T-cell (primary cell): Measurements from ENCODE around the gene THYN1. TPM values are rescaled to one million over a fixed set of nuclear protein-coding genes. Genes with fewer than 3 reads are reported as not detected.

Experiments
- ATAC-seq, 4 experiments: fragments of 200-7000 bp in 3 of 4; fragments of 150-1000 bp in 1 of 4; cut with Tn5 transposase; replicated peaks in 1 of 4; 1 replicate in 3 of 4; 2 replicates in 1 of 4; pipeline ENCODE4 v1.10.0; 2021; ENCODE audit warnings: moderate library complexity in 3 of 4, mild to moderate bottlenecking in 2 of 4, moderate number of reproducible peaks in 1 of 4
- CTCF ChIA-PET, 2 donors: fragments of 300-600 bp; sonication (Branson Sonifier 250); formaldehyde crosslinking; loops; one replicate each; lab custom pipeline; 2022; ENCODE audit warnings: antibody characterized with exemption in 2 of 2; lab: Charles Lee
- POLR2A ChIA-PET, 2 donors: fragments of 300-600 bp; sonication (Branson Sonifier 250); formaldehyde crosslinking; loops; one replicate each; lab custom pipeline; 2022; ENCODE audit warnings: antibody characterized with exemption in 2 of 2; lab: Charles Lee
- DNase-seq, 35 experiments: peaks; one replicate each; pipeline versions ENCODE4 v3.0.0 to v3.0.0-alpha.2; 2013 to 2023
- H3K27ac ChIP-seq: one replicate; pipeline ENCODE4 v1.5.1; 2013; ENCODE audit warnings: low read length
- H3K27me3 ChIP-seq, 2 experiments: replicated peaks in 1 of 2; 1 replicate in 1 of 2; 2 replicates in 1 of 2; pipeline versions ENCODE4 v1.6.1 to v1.7.0; 2013; ENCODE audit warnings: low read length in 1 of 2, mixed read lengths in 1 of 2; ENCODE audit not compliant: control insufficient read depth in 2 of 2, insufficient read depth in 2 of 2; ENCODE audit errors: extremely low read depth in 1 of 2
- H3K36me3 ChIP-seq, 2 donors: 1 replicate in 1 of 2; 2 replicates in 1 of 2; pipeline versions ENCODE4 v1.6.1 to v1.7.0; 2013; ENCODE audit warnings: low read length in 1 of 2; ENCODE audit not compliant: control insufficient read depth in 2 of 2, insufficient read depth in 1 of 2; ENCODE audit errors: extremely low read depth in 1 of 2
- H3K4me1 ChIP-seq, 2 experiments: 1 replicate in 1 of 2; 2 replicates in 1 of 2; pipeline versions ENCODE4 v1.6.1 to v1.7.0; 2013; ENCODE audit warnings: low read length in 2 of 2, mixed read lengths in 1 of 2; ENCODE audit not compliant: insufficient read depth in 2 of 2, control insufficient read depth in 1 of 2; ENCODE audit errors: extremely low read depth in 1 of 2
- H3K4me3 ChIP-seq, 2 donors: 1 replicate in 1 of 2; 2 replicates in 1 of 2; pipeline versions ENCODE4 v1.5.1 to v1.7.0; 2013; ENCODE audit warnings: mild to moderate bottlenecking in 2 of 2, low read length in 1 of 2, moderate library complexity in 1 of 2; ENCODE audit not compliant: control insufficient read depth in 1 of 2; ENCODE audit errors: extremely low read depth in 1 of 2
- H3K9me3 ChIP-seq: 2 replicates; pipeline ENCODE4 v1.7.0; 2013
- H3K27ac Mint-ChIP-seq, 2 donors: one replicate each; pipeline ENCODE4 v1.8.0; 2020 to 2021; ENCODE audit warnings: mild to moderate bottlenecking in 2 of 2, mixed read lengths in 2 of 2
- H3K27me3 Mint-ChIP-seq, 2 donors: one replicate each; pipeline ENCODE4 v1.8.0; 2021 to 2022; ENCODE audit warnings: mixed read lengths in 2 of 2
- H3K36me3 Mint-ChIP-seq: one replicate; pipeline ENCODE4 v1.8.0; 2021; ENCODE audit warnings: mixed read lengths
- H3K4me1 Mint-ChIP-seq, 3 donors: one replicate each; pipeline ENCODE4 v1.8.0; 2020 to 2022; ENCODE audit warnings: mixed read lengths in 3 of 3, mild to moderate bottlenecking in 1 of 3
- H3K4me3 Mint-ChIP-seq, 3 donors: one replicate each; pipeline ENCODE4 v1.8.0; 2020 to 2022; ENCODE audit warnings: mild to moderate bottlenecking in 3 of 3, mixed read lengths in 3 of 3, moderate library complexity in 3 of 3
- H3K9me3 Mint-ChIP-seq, 3 donors: one replicate each; pipeline ENCODE4 v1.8.0; 2020 to 2022; ENCODE audit warnings: mixed read lengths in 3 of 3
- WGBS: methylation state at CpG from one replicate; pipeline ENCODE4 v1.1.5; 2013; ENCODE audit warnings: missing lambda C conversion rate; ENCODE audit not compliant: insufficient coverage; 5-methylcytosine and 5-hydroxymethylcytosine counted together
- total RNA-seq, 35 experiments: library from RNA in 6 of 35; stranded (reverse) in 6 of 35; fragments of 120-200 nt in 1 of 35; gene quantifications; one replicate each; pipeline versions ENCODE4 v1.2.1 to v1.2.4 and lab custom pipeline; 2013 to 2026

The THYN1 gene
- total RNA-seq, 5 donors from 2014 or later (not counting 1 experiment from before 2014, with no cell fraction given), result 37.5 to 57.6 (median 55.5) TPM

- peaks cover 16 to 31% of the 10 kb centered on the region in 2 experiments for H3K4me1 ChIP-seq
- H3K27me3 ChIP-seq, result no peaks in the 10 kb centered on the region
- peak; percentile 48 to 76 (median 57) for ATAC-seq
- ChIA-PET CTCF (no interaction called here), POLR2A (no interaction called here)
- Mint-ChIP-seq H3K36me3 (peaks cover 2% of the 10 kb centered on the region), H3K27ac (peak overlapping the region; percentile 68 to 69), H3K4me1 (peaks cover 49 to 53% (median 52%) of the 10 kb centered on the region in 3 donors), H3K9me3 (no peaks in the 10 kb centered on the region), H3K4me3 (peak overlapping the region; percentile 2 to 42 (median 10)), H3K27me3 (no peaks in the 10 kb centered on the region)
- 10% methylated on average over 2 of the region's 5 CpGs for WGBS
- no peak overlapping the region for H3K4me3 ChIP-seq
- DNase-seq, result peak in 10 of 35 experiments; percentile 2 to 62 (median 20)
- no peak overlapping the region for H3K27ac ChIP-seq
- H3K36me3 ChIP-seq, result no peaks in the 10 kb centered on the region
- H3K9me3 ChIP-seq, result no peaks in the 10 kb centered on the region
These were observed 17.1 kb upstream of the THYN1 start for GRCh38 chr11:134270250-134270714.

DNA sequence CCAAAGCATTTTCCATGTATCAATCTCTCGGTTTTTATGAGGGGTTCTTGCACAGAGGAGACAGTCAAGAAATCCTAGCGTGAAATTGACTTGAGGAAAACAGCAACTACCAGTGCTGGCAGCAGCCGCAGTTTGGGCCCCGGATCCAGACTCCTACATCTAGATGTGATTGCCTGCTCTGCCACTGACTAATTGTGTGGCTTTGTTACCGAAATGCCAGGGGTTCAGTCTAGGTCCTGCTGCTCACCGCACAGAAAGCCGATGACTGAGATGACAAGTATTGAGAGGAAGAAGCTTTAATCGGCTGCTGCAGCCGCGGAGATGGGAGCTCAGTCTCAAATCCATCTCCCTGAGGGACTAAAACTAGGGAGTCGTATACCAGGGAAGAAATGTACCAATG lies 14.8 kb upstream of the THYN1 start:
- H3K4me3 Mint-ChIP-seq, result no peak overlapping the region
- no peaks in the 10 kb centered on the region for H3K27me3 Mint-ChIP-seq
- no peak overlapping the region for H3K27ac Mint-ChIP-seq
- WGBS, result 94% methylated on average over 11 of the region's 11 CpGs
- Histone ChIP-seq H3K4me1 (peaks cover 0 to 19% of the 10 kb centered on the region in 2 experiments), H3K27ac (no peak overlapping the region), H3K4me3 (no peak overlapping the region), H3K36me3 (peaks cover 6 to 11% of the 10 kb centered on the region in 2 donors), H3K27me3 (no peaks in the 10 kb centered on the region), H3K9me3 (no peaks in the 10 kb centered on the region)
- DNase-seq (no peak), ATAC-seq (no peak)
- ChIA-PET CTCF (no interaction called here), POLR2A (no interaction called here)
- peaks cover 26 to 31% (median 30%) of the 10 kb centered on the region in 3 donors for H3K4me1 Mint-ChIP-seq
- peaks cover 10% of the 10 kb centered on the region for H3K36me3 Mint-ChIP-seq
- no peaks in the 10 kb centered on the region for H3K9me3 Mint-ChIP-seq

DNA sequence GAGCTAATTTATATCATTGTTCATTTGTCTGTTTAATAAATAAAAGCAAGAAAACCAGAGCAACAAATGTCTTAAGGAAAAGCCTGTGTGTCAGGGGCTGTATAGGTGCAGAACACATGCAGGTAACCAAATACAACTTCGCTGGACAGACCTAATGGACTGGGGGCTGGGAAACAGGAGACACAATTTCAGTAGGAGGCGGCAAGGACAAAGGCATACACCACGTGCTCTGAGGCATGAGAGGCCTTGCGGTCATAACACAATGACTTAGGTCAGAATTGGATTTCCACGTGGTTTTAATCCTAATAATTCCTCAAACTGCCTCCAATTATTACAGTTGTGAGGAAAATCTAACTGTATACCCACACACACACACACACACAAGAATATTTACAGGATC lies 14.3 kb upstream of the THYN1 start:
- Histone ChIP-seq H3K4me1 (peaks cover 0 to 16% of the 10 kb centered on the region in 2 experiments), H3K9me3 (no peaks in the 10 kb centered on the region), H3K27ac (no peak overlapping the region), H3K27me3 (no peaks in the 10 kb centered on the region), H3K36me3 (peaks cover 6 to 15% of the 10 kb centered on the region in 2 donors), H3K4me3 (no peak overlapping the region)
- Mint-ChIP-seq H3K27ac (peak overlapping the region in 1 of 2 donors; percentile 40), H3K4me1 (peaks cover 21 to 26% (median 25%) of the 10 kb centered on the region in 3 donors), H3K9me3 (no peaks in the 10 kb centered on the region), H3K36me3 (peaks cover 14% of the 10 kb centered on the region), H3K4me3 (no peak overlapping the region), H3K27me3 (no peaks in the 10 kb centered on the region)
- no peak for ATAC-seq
- ChIA-PET CTCF (interaction anchor here in 1 of 2 donors (0.6 kb wide), 1 partner anchor 37 kb away, joined by 3 read pairs; no protein-coding TSS in a partner anchor), POLR2A (no interaction called here)
- WGBS, result 95% methylated on average over 2 of the region's 5 CpGs
- no peak for DNase-seq

DNA sequence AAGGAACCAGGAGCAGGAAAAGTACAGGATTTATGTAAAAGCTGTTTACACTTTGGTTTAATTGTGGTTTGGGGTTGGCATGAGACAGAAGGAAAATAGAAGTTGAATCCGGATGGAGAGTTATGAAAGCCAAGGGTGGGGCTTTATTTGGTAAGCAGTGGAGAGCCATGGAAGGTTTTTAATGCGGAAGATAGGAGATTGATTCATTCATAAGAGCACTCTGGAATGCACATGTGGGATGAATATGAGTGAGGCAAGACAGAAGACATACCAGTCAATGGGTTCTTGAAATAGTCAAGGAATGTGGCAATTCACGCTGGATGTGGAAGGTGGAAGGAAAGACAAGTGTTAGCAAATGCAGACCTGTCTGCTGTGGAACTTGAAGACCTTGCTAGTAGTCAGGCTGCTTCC lies 13.7 kb upstream of the THYN1 start:
- H3K36me3 ChIP-seq, result peaks cover 6 to 18% of the 10 kb centered on the region in 2 donors
- H3K4me1 ChIP-seq, result peaks cover 0 to 16% of the 10 kb centered on the region in 2 experiments
- ATAC-seq, result no peak
- no peaks in the 10 kb centered on the region for H3K27me3 Mint-ChIP-seq
- no peak for DNase-seq
- H3K4me1 Mint-ChIP-seq, result peaks cover 17 to 24% (median 23%) of the 10 kb centered on the region in 3 donors
- WGBS, result 48% methylated on average over 3 of the region's 3 CpGs
- no peak overlapping the region for H3K27ac ChIP-seq
- H3K27me3 ChIP-seq, result no peaks in the 10 kb centered on the region
- POLR2A ChIA-PET, result no interaction called here
- H3K4me3 ChIP-seq, result no peak overlapping the region
- CTCF ChIA-PET, result interaction anchor here (0.6 to 1.0 kb wide), 3 partner anchors 9 to 60 kb away, joined by 3 to 4 read pairs (median 3); partner anchors contain the start of gene GLB1L3 (in 1 of the 2)
- peak overlapping the region; percentile 5 to 8 for H3K27ac Mint-ChIP-seq
- peaks cover 17% of the 10 kb centered on the region for H3K36me3 Mint-ChIP-seq
- no peaks in the 10 kb centered on the region for H3K9me3 Mint-ChIP-seq
- H3K9me3 ChIP-seq, result no peaks in the 10 kb centered on the region
- H3K4me3 Mint-ChIP-seq, result no peak overlapping the region

GRCh38 chr11:134266440-134266839 lies 13.3 kb upstream of the THYN1 start:
- ChIA-PET POLR2A (no interaction called here), CTCF (interaction anchor here in 1 of 2 donors (0.7 to 1.0 kb wide), 2 partner anchors 9 to 59 kb away, joined by 3 to 4 read pairs; partner anchors contain the start of gene GLB1L3)
- H3K27ac ChIP-seq, result no peak overlapping the region
- no peak for ATAC-seq
- Mint-ChIP-seq H3K27ac (peak overlapping the region; percentile 8 to 43), H3K27me3 (no peaks in the 10 kb centered on the region), H3K4me1 (peaks cover 14 to 21% (median 20%) of the 10 kb centered on the region in 3 donors), H3K4me3 (no peak overlapping the region), H3K36me3 (peaks cover 15% of the 10 kb centered on the region), H3K9me3 (no peaks in the 10 kb centered on the region)
- peaks cover 6 to 20% of the 10 kb centered on the region in 2 donors for H3K36me3 ChIP-seq
- no peaks in the 10 kb centered on the region for H3K9me3 ChIP-seq
- H3K4me3 ChIP-seq, result no peak overlapping the region
- no peaks in the 10 kb centered on the region for H3K27me3 ChIP-seq
- 85% methylated on average over 5 of the region's 5 CpGs for WGBS
- H3K4me1 ChIP-seq, result peaks cover 0 to 16% of the 10 kb centered on the region in 2 experiments
- no peak for DNase-seq

DNA sequence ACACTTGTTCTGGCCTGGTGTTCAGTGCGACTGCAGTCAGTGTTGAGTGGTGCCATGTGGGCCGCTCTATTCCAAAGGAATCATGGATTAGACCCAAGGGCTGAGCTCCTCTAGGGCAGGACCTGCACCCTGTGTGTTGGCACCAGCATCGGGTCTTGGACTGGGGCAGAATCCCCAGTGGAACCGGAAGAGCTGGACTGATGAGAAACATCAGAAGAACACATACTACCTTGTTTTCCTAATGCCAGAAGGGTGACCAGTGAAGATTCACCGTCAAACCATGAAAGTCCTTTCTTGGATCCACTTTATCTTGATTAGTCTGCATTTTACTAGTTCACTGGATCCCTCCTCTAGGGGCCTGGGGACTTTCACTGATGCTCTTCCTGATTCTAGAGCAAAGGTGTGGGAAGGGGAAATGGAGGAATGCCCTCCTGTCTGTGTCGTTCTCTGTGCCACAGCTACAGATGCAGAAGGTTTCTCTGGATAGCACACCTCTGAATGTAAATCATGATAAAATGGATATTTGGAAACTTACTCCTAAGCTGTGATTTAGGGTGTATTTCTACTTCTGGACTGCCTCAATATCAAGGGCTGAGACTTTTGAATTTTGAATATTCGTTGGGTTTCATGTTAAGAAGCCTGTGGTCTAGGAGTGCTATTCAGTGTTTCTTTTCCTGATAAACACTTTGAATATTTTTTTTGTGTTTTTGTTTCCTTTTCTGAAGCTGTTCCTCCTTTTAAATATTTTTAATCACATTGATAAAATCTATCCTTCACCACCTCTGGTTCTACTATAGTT lies 12.0 kb upstream of the THYN1 start:
- DNase-seq (no peak), ATAC-seq (no peak)
- Histone ChIP-seq H3K27ac (no peak overlapping the region), H3K27me3 (no peaks in the 10 kb centered on the region), H3K9me3 (no peaks in the 10 kb centered on the region), H3K4me3 (no peak overlapping the region), H3K4me1 (peaks cover 0 to 7% of the 10 kb centered on the region in 2 experiments), H3K36me3 (peaks cover 6 to 31% of the 10 kb centered on the region in 2 donors)
- no peak overlapping the region for H3K27ac Mint-ChIP-seq
- H3K4me1 Mint-ChIP-seq, result peaks cover 2 to 10% (median 8%) of the 10 kb centered on the region in 3 donors
- peaks cover 22% of the 10 kb centered on the region for H3K36me3 Mint-ChIP-seq
- no peaks in the 10 kb centered on the region for H3K27me3 Mint-ChIP-seq
- WGBS, result 96% methylated on average over 3 of the region's 7 CpGs
- ChIA-PET POLR2A (no interaction called here), CTCF (interaction anchor here in 1 of 2 donors (0.9 kb wide), 1 partner anchor 41 kb away, joined by 3 read pairs; the partner anchor contains the start of genes NCAPD3 and VPS26B)
- H3K4me3 Mint-ChIP-seq, result no peak overlapping the region
- H3K9me3 Mint-ChIP-seq, result no peaks in the 10 kb centered on the region
